Subcutaneous adipose tissue (tissue), 4 donors: ENCODE results near the gene MCRS1. TPM values are rescaled to one million over a fixed set of nuclear protein-coding genes. Genes with fewer than 3 reads are reported as not detected.

Source experiments
- CTCF ChIP-seq: fragments of 450-650 bp; IDR thresholded peaks from one replicate; pipeline ENCODE4 v1.5.1; 2016; ENCODE audit warnings: low read depth, mild to moderate bottlenecking, control low read depth, antibody characterized with exemption, moderate library complexity
- total RNA-seq, 4 donors: library from RNA; depleted of rRNA; stranded (reverse); fragments of >200 nt; gene quantifications; one replicate each; pipeline ENCODE4 v1.1.0, GENCODE V29; 2016

The MCRS1 gene
- total RNA-seq, 4 donors from 2014 or later = 28.7 to 36.1 (median 32.5) TPM

GRCh38 chr12:49553512-49554088 is 14.3 kb downstream of the MCRS1 start:
- TF ChIP-seq CTCF = no peak

GRCh38 chr12:49552899-49553298 is 15.0 kb downstream of the MCRS1 start:
- TF ChIP-seq CTCF = no peak

GRCh38 chr12:49552425-49552824 is 15.5 kb downstream of the MCRS1 start:
- TF ChIP-seq CTCF = no peak

GRCh38 chr12:49552014-49552413 is 15.9 kb downstream of the MCRS1 start:
- TF ChIP-seq CTCF = no peak

GRCh38 chr12:49550693-49551252 is 17.2 kb downstream of the MCRS1 start:
- no peak for TF ChIP-seq CTCF

- TF ChIP-seq CTCF = no peak
Observed at GRCh38 chr12:49549735-49550692, 17.9 kb downstream of the MCRS1 start.

- no peak for TF ChIP-seq CTCF
Observed at GRCh38 chr12:49548822-49549648, 18.9 kb downstream of the MCRS1 start.
